ENCODE data around the gene SYNGAP1.
"Not testable (repeated sequence)": the region's sequence is repeated elsewhere in the genome, so short reads cannot be mapped to it uniquely, and the experiment has no call there.

SYNGAP1 gene

DNA sequence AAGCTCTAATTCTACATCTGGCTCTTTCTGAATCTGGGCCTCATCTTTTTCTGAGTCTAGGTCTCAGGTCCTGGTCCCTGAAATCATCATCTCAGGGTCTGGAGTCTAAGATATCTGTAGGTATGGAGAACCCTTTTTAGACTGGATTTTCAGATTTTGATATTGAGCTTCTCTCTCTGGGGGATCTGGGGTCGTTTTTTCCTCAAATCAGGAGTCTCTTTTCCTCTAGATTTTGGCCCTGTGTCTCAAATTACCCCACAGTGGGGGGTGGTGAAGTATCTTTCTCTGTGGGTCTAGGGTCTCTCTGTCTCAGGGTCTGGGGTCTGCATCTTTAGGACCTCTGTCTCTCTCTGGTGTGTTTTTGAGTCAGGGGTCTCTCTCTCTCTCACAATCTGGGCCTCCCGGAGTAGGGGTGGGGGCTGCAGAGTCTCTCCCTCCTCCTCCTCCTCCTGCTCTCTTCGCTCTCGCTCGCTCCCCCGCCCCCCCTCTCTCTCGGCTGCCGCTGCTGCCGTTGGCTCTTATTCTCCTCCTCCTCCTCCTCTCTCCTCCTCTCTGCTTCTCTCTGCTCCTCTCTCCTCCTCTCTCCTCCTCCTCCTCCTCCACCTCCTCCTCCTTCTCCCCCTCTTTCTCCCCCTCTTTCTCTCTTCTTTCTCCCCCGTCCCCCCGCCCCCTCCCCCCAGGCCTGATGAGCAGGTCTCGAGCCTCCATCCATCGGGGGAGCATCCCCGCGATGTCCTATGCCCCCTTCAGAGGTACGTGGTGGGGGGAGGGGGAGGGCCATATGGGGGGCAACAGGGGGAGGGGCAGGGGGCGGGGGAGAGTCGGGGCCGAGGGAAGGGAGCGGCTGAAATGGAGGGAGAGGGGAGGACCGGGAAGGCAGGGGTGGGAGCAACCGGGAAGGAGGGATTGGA, at the start of gene SYNGAP1:
TSS of gene SYNGAP1 (plus strand) at position 486 of the 911 bp plus-strand sequence. CDS start at position 686, 200 bp downstream.
- Mint-ChIP-seq H3K4me3 (peak within 1 kb of the TSS; percentile 1), H3K27ac (peak within 1 kb of the TSS; percentile 98), H3K27me3 (no peaks in the 10 kb centered on the region), H3K36me3 (peaks cover 12% of the 10 kb centered on the region), H3K4me1 (peaks cover 52% of the 10 kb centered on the region), H3K9me3 (no peaks in the 10 kb centered on the region)
- ATAC-seq, result no peak

DNA sequence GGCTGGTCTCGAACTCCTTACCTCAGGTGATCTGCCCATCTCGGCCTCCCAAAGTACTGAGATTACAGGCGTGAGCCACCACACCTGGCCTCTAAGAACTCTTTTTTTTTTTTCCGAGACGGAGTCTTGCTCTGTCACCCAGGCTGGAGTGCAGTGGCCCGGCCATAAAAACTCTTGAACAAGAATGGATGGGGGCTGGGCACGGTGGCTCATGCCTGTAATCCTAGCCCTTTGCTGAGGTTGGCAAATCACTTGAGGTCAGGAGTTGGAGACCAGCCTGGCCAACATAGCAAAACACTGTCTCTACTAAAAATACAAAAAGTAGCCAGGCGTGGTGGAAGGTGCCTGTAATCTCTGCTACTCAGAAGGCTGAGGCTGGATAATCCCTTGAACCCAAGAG, 48.0 kb upstream of the SYNGAP1 start:
- H3K4me1 Mint-ChIP-seq, ATAC-seq, H3K4me3 Mint-ChIP-seq, H3K27ac Mint-ChIP-seq, H3K27me3 Mint-ChIP-seq, H3K36me3 Mint-ChIP-seq, H3K9me3 Mint-ChIP-seq: not testable (repeated sequence)

DNA sequence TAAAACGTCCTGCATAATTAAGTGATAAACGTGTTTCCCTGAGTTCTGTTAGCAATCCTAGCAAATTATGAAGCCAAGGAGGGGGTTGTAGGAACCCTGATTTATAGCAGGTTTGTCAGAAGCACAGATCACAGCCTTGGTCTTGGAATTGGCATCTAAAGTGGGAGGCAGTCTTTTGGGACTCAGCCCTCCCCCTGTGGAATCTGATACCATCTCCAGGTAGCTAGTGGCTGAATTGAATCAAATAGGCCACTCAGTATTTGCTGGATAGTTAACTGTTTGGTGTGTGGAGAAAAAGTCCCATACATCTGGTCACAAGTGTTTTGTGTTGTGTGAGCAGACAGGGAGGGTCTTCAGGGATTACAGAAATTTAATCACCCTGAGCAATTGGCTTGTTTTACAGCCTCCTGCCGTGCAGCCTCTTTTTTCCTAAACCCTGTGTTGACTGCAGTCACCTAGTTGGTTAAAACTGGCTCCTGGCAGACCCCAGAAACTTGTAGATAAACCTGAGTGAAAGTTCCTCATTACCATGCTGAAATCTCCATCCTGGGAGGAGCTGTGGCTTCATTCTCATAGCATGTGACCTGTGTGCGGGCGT, 47.2 kb upstream of the SYNGAP1 start:
- no peak for ATAC-seq

DNA sequence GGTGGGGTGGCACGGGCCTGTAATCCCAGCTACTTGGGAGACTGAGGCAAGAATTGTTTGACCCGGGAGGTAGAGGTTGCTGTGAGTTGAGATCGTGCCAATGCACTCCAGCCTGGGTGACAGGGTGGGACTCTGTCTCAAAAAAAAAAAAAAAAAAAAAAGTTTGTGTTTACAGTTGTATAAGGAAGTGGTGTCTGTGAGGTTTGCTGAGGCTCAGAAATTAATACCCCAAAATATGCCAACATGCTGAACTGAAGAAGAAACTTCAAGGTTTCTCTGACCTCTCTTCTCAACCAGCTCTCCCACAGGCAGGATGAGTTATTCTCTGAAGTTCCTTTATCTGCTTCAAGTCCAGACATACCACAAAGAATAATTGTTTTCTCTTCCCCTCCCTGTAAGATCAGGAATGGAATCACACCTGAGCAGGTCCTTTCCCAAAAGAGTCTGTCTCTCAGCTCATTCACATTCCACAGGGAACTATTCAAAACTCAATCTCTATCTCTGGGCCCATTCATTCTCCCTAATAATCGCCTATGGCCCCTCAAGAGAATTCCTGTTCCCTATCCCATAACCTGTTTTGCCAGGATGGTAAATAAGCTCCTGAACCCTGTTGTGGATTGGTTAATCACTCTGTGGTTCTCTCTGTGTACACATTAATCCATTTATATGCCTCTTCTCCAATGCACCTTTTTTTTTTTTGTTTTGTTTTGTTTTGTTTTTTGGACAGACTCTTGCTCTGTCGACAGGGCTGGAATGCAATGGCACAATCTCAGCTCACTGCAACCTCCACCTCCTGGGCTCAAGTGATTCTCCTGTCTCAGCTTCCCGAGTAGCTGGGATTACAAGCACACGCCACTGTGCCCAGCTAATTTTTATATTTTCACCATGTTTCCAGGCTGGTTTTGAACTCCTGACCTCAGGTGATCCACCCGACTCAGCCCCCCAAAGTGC, 45.6 kb upstream of the SYNGAP1 start:
- Mint-ChIP-seq H3K27me3 (no peaks in the 10 kb centered on the region), H3K9me3 (no peaks in the 10 kb centered on the region), H3K36me3 (no peaks in the 10 kb centered on the region), H3K4me3 (no peak overlapping the region), H3K4me1 (no peaks in the 10 kb centered on the region), H3K27ac (peak overlapping the region; percentile 57)
- ATAC-seq, result no peak

More for the DNA sequence above, 47.2 kb upstream of the SYNGAP1 start:
- H3K4me1 Mint-ChIP-seq, result no peaks in the 10 kb centered on the region
- H3K27ac Mint-ChIP-seq, result no peak overlapping the region
- H3K9me3 Mint-ChIP-seq, result no peaks in the 10 kb centered on the region
- no peak overlapping the region for H3K4me3 Mint-ChIP-seq
- H3K27me3 Mint-ChIP-seq, result no peaks in the 10 kb centered on the region
- no peaks in the 10 kb centered on the region for H3K36me3 Mint-ChIP-seq

DNA sequence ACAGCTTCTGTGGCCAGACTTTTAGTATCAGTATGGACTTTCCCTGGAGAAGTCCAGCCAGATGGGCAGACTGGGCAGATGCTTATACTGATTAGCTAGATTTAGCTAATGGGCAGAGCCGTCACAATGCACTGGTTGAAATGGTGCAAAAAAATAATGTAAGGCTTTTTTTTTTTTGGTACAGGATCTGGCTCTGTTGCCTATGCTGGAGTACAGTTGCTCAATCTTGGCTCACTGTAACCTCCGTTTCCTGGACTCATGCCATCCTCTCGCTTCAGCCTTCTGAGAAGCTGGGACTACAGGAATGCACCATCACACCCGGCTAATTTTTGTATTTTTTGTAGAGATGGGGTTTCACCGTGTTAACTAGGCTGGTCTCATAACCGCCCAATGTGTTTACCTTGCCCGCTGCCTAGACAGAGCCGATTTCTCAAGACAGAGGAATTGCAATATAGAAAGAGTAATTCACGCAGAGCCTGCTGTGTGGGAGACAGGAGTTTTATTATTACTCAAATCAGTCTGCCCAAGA, 44.7 kb upstream of the SYNGAP1 start:
- no peaks in the 10 kb centered on the region for H3K9me3 Mint-ChIP-seq
- no peak for ATAC-seq
- no peaks in the 10 kb centered on the region for H3K36me3 Mint-ChIP-seq
- H3K27ac Mint-ChIP-seq, result peak overlapping the region; percentile 57
- no peaks in the 10 kb centered on the region for H3K27me3 Mint-ChIP-seq
- H3K4me3 Mint-ChIP-seq, result no peak overlapping the region
- no peaks in the 10 kb centered on the region for H3K4me1 Mint-ChIP-seq

DNA sequence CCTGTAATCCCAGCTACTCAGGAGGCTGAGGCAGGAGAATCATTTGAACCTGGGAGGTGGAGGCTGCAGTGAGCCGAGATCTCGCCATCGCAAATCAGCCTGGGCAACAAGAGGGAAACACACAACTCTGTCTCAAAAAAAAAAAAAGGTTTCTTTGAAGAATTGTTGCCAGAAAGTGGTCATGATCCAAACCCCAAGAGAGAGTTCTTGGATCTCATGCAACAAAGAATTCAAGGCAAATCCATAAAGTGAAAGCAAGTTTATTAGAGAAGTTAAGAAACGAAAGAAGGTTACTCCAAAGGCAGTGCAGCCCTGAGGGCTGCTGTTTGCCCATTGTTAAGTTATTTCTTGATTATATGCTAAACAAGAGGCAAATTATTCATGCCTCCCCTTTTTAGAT, 42.7 kb upstream of the SYNGAP1 start:
- no peak overlapping the region for H3K4me3 Mint-ChIP-seq
- H3K4me1 Mint-ChIP-seq, result no peaks in the 10 kb centered on the region
- H3K27me3 Mint-ChIP-seq, result no peaks in the 10 kb centered on the region
- no peaks in the 10 kb centered on the region for H3K9me3 Mint-ChIP-seq
- ATAC-seq, result no peak
- no peaks in the 10 kb centered on the region for H3K36me3 Mint-ChIP-seq
- no peak overlapping the region for H3K27ac Mint-ChIP-seq

DNA sequence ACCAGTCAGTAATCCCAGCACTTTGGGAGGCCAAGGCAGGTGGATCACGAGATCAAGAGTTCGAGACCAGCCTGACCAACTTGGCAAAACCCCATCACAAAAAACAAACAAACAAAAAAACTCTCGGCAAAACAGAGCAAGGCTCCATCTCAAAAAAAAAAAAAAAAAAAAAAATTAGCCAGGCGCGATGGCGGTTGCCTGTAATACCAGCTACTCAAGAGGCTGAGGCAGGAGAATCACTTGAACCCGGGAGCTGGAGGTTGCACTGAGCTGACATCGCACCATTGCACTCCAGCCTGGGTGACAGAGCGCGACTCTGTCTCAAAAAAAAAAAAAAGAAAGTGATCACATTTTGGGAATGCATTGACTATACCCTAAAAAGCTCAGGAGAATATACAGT, 40.7 kb upstream of the SYNGAP1 start:
- H3K9me3 Mint-ChIP-seq, H3K27me3 Mint-ChIP-seq, H3K27ac Mint-ChIP-seq, H3K4me3 Mint-ChIP-seq, H3K4me1 Mint-ChIP-seq, H3K36me3 Mint-ChIP-seq, ATAC-seq: not testable (repeated sequence)

DNA sequence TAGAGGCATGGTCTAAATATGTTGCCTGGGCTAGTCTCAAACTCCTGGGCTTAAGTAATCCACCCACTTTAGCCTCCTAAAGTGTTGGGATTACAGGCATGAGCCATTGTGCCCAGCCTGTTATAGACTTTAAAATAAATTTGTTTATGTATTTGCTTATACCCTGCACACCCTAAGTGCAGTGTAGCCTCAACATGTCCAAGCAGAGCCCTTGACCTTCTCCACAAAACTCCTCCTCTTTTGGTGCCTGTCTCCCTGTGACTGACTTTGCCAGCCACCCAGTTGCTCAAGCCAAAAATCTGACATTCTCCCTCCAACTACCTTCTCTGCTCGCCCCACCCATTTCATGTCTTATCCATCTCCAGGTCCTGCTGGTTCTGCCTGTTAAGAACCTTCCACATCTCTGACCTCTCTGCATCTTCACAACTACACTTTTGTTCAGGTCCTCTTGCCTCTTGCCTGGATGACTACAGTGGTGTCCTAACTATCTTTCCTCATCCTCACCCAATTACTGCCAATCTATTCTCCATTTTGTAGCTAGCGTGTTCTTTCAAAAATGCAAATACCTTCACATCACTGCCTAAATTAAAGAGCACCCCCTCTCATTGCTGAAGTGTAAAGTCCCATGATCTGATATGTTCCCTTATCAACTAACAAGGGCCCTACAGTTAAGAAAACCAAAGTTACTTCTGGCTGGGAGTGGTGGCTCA, 39.4 kb upstream of the SYNGAP1 start:
- Mint-ChIP-seq H3K4me3 (no peak overlapping the region), H3K27me3 (no peaks in the 10 kb centered on the region), H3K4me1 (no peaks in the 10 kb centered on the region), H3K9me3 (no peaks in the 10 kb centered on the region), H3K36me3 (no peaks in the 10 kb centered on the region), H3K27ac (no peak overlapping the region)
- no peak for ATAC-seq

DNA sequence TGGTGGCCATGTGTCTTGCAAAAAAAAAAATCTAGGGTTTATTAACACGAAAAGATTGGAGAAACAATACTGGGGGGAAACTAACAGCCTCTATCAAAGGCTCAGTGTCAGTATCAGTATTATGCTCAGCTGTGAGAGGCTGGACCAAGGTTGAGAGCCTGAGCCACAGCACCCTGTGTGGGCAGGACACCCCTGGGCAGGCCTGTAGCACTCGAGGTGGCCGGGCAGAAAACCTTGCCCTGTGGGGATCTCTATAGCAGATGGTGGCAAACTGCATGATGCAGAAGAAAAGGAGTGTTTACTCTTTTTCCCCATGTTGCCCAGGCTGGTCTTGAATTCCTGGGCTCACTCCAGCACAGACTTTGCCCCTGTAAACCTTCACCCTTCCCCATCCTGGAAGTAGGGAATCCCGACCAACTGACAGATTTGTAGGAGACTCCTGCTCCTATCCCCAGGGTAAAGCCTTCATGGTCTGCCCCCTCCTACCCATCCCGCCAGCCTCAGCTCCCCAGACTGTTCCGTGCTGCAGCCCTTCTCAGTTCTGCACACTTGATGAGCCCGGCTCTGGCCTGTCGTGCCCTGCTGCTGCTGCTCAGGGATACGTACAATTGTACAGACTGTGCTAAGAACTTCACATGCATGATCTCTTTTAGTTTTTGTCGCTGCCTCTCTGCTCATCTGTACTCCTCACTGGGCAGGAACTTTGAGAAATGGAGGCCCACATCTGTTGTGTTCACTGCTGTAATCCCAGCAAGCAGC, 36.3 kb upstream of the SYNGAP1 start:
- Mint-ChIP-seq H3K27ac (no peak overlapping the region), H3K36me3 (no peaks in the 10 kb centered on the region), H3K9me3 (no peaks in the 10 kb centered on the region), H3K27me3 (no peaks in the 10 kb centered on the region), H3K4me3 (no peak overlapping the region), H3K4me1 (no peaks in the 10 kb centered on the region)
- ATAC-seq, result no peak

DNA sequence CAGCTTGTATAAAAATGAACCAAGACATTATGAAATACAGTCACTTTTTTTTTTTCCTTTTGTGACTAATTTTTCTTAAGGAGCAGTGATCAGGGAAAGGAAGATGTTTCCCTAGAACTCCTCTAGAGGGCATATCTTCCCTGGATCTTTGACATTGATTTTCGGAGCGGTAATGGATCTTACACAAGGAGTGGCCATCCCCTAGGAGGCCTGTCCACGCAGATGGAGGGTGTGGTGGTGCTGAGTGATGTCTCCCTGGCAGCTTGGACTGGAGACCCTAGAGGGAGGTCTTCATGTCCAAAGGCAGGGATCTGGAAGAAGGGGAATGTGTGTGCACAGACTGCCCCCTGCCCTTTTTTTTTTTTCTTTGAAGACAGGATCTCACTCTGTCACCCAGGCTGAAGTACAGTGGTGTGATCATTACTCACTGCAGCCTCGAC, 35.3 kb upstream of the SYNGAP1 start:
- no peaks in the 10 kb centered on the region for H3K9me3 Mint-ChIP-seq
- H3K27ac Mint-ChIP-seq, result no peak overlapping the region
- no peak overlapping the region for H3K4me3 Mint-ChIP-seq
- no peaks in the 10 kb centered on the region for H3K4me1 Mint-ChIP-seq
- no peak for ATAC-seq
- H3K36me3 Mint-ChIP-seq, result no peaks in the 10 kb centered on the region
- H3K27me3 Mint-ChIP-seq, result no peaks in the 10 kb centered on the region

DNA sequence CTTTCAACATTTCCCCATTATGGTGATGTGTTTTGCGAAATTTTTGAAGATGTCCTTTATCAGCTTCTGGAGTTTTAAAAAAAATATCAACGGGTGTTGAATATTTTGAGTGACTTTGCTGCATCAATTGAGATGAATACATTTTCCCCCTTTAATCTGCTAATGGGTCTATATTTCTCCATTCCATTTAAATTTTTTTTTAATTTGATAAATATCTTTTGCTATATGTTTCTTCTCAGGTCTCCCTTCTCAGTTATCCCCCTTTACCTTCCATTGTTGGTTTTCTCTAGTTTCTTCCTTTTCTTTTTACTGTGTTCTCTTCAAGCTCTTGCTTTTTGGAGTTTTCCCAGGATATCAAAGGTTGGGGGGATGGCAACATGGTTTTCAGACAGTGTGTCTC, 29.7 kb upstream of the SYNGAP1 start:
- no peak for ATAC-seq
- Mint-ChIP-seq H3K27ac (no peak overlapping the region), H3K4me1 (peaks cover 30% of the 10 kb centered on the region), H3K4me3 (no peak overlapping the region), H3K9me3 (no peaks in the 10 kb centered on the region), H3K36me3 (no peaks in the 10 kb centered on the region), H3K27me3 (no peaks in the 10 kb centered on the region)

DNA sequence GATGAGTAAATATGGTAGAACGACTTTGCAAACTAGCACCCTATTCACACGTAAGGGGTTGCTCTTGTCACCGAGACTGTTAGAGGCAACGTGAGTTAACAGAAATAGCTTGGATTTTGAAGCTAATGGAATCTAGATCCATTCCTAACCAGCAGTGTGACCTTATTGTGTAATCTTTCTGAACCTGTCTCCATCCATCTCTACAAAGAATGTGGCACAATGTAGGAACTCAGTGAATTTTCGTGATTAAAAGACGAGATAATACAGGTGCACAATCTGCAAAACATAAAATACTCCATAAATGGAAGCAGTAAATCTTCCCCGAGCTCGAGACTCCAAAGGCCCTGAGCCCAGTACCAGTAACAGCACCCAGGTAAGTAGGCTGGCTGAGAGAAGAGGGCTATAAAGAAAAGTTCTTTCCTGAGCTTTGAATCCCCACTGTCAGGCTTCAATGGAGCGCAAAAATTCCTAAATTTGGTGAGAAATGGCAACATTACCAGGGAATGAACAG, 29.0 kb upstream of the SYNGAP1 start:
- no peak for ATAC-seq
- peak overlapping the region; percentile 72 for H3K4me3 Mint-ChIP-seq
- peaks cover 30% of the 10 kb centered on the region for H3K4me1 Mint-ChIP-seq
- H3K27ac Mint-ChIP-seq, result peak overlapping the region; percentile 85
- no peaks in the 10 kb centered on the region for H3K36me3 Mint-ChIP-seq
- H3K9me3 Mint-ChIP-seq, result no peaks in the 10 kb centered on the region
- H3K27me3 Mint-ChIP-seq, result no peaks in the 10 kb centered on the region

DNA sequence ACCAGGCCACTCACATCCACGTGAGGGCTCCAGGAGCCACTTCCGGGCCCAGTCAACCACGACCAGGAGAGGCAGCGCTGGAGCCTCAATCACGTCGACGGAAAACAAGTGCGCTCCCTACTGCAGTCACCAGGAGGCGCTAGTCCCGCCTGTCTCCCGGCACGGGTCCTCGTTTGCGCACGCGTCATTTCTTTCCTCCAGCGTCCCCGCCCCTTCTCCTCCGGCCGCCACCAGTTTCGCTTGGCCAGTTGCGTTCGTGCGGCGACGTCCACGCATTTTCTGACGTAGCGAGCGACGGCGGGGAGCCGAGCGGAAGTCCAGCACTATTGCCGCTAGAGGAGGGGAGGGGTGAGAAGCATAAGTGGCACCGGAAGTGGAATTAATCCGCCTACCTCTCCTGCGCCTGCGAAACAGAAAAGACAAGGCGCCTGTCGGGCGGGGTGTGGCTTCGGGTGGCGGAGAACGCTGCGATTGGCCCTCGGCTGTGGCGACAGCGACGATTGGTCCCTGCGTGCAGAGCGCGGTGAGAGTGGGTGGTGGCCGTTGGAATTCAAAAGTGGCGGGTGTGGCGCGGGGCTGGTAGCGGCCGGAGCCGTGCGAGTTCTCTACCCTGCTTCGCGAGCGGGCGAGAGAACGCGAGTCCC, 28.5 kb upstream of the SYNGAP1 start, which contains the start of gene KIFC1:
TSS of gene KIFC1 (plus strand) at position 546 of the 644 bp plus-strand sequence. CDS start 163 bp downstream, outside the sequence.
- Mint-ChIP-seq H3K4me1 (peaks cover 30% of the 10 kb centered on the region), H3K36me3 (no peaks in the 10 kb centered on the region), H3K9me3 (no peaks in the 10 kb centered on the region), H3K4me3 (peak within 1 kb of the TSS; percentile 72), H3K27ac (peak within 1 kb of the TSS; percentile 85), H3K27me3 (no peaks in the 10 kb centered on the region)
- ATAC-seq, result peak; percentile 98

Data from stimulated activated memory B cell treated with anti-CD40 and anti-IgM and Interleukin-4, amounts not matched to agents 10 μg/mL and 1 μg/mL and 100 μg/mL, for 72 hours (primary cell).